NCI-H146 (cell line): Measurements from ENCODE around the gene PPP1R3G.
"Not testable (repeated sequence)": the region's sequence is repeated elsewhere in the genome, so short reads cannot be mapped to it uniquely, and the experiment has no call there.

Experiments
- DNase-seq: peaks from one replicate; lab custom pipeline; 2025; lab: John Stamatoyannopoulos, UW

PPP1R3G gene

GRCh38 chr6:5120011-5120410 lies 34.9 kb downstream of the PPP1R3G start:
- DNase-seq: no peak

- not testable (repeated sequence) for DNase-seq
Observed at GRCh38 chr6:5120543-5120942, 35.4 kb downstream of the PPP1R3G start.

GRCh38 chr6:5121479-5121878 lies 36.3 kb downstream of the PPP1R3G start:
- DNase-seq: no peak

- no peak for DNase-seq
Observed at GRCh38 chr6:5121956-5122355, 36.8 kb downstream of the PPP1R3G start.

- DNase-seq: no peak
Observed at GRCh38 chr6:5122504-5123112, 37.5 kb downstream of the PPP1R3G start.

GRCh38 chr6:5123296-5124143 lies 38.4 kb downstream of the PPP1R3G start:
- no peak for DNase-seq

- no peak for DNase-seq
Observed at GRCh38 chr6:5124526-5124925, 39.4 kb downstream of the PPP1R3G start.

- no peak for DNase-seq
Observed at GRCh38 chr6:5125152-5126006, 40.2 kb downstream of the PPP1R3G start.

- no peak for DNase-seq
Observed at GRCh38 chr6:5126214-5126613, 41.1 kb downstream of the PPP1R3G start.

- DNase-seq: no peak
Observed at GRCh38 chr6:5127106-5127687, 42.1 kb downstream of the PPP1R3G start.

- DNase-seq: no peak
Observed at GRCh38 chr6:5128351-5128750, 43.2 kb downstream of the PPP1R3G start.

- no peak for DNase-seq
Observed at GRCh38 chr6:5130135-5130866, 45.2 kb downstream of the PPP1R3G start.

GRCh38 chr6:5132731-5133130 lies 47.6 kb downstream of the PPP1R3G start:
- no peak for DNase-seq

GRCh38 chr6:5133943-5134342 lies 48.8 kb downstream of the PPP1R3G start:
- no peak for DNase-seq

- no peak for DNase-seq
Observed at GRCh38 chr6:5135788-5136376, 50.7 kb downstream of the PPP1R3G start.

GRCh38 chr6:5136851-5137250 lies 51.7 kb downstream of the PPP1R3G start:
- DNase-seq: no peak
